Immature natural killer cell (primary cell): Measurements from ENCODE around the gene ABCC1. TPM values are rescaled to one million over a fixed set of nuclear protein-coding genes. Genes with fewer than 3 reads are reported as not detected.
A peak's percentile ranks its signal among the peaks of the same experiment; 100 is the strongest.
"Not testable (repeated sequence)": the region's sequence is repeated elsewhere in the genome, so short reads cannot be mapped to it uniquely, and the experiment has no call there.

Source experiments
- DNase-seq, 3 donors: peaks; one replicate each; pipeline ENCODE4 v3.0.0; 2022; ENCODE audit warnings: mixed read lengths in 1 of 3
- H3K27ac Mint-ChIP-seq, 6 donors: one replicate each; pipeline ENCODE4 v1.8.0; 2020; ENCODE audit warnings: mixed read lengths in 6 of 6, mild to moderate bottlenecking in 5 of 6, inconsistent platforms in 4 of 6, moderate library complexity in 3 of 6
- H3K27me3 Mint-ChIP-seq, 3 donors: one replicate each; pipeline ENCODE4 v1.8.0; 2020 to 2021; ENCODE audit warnings: low read depth in 3 of 3, mild to moderate bottlenecking in 3 of 3, mixed read lengths in 3 of 3, moderate library complexity in 3 of 3, inconsistent platforms in 1 of 3
- H3K36me3 Mint-ChIP-seq, 3 donors: one replicate each; pipeline ENCODE4 v1.8.0; 2020; ENCODE audit warnings: mixed read lengths in 3 of 3, inconsistent platforms in 2 of 3, mild to moderate bottlenecking in 2 of 3
- H3K4me1 Mint-ChIP-seq, 2 donors: one replicate each; pipeline ENCODE4 v1.8.0; 2020; ENCODE audit warnings: inconsistent platforms in 2 of 2, mild to moderate bottlenecking in 2 of 2, mixed read lengths in 2 of 2, moderate library complexity in 1 of 2
- H3K4me3 Mint-ChIP-seq, 5 donors: one replicate each; pipeline ENCODE4 v1.8.0; 2020; ENCODE audit warnings: mild to moderate bottlenecking in 5 of 5, mixed read lengths in 5 of 5, inconsistent platforms in 3 of 5, moderate library complexity in 3 of 5
- H3K9me3 Mint-ChIP-seq, 6 donors: one replicate each; pipeline ENCODE4 v1.8.0; 2020; ENCODE audit warnings: mild to moderate bottlenecking in 6 of 6, mixed read lengths in 6 of 6, inconsistent platforms in 4 of 6, moderate library complexity in 3 of 6
- polyA plus RNA-seq, 3 donors: library from polyadenylated mRNA; unstranded; fragments of 300-500 nt; fragmentation: Illumina TruSeq; gene quantifications; one replicate each; pipeline ENCODE4 v1.2.3, GENCODE V29; 2021

The ABCC1 gene
- polyA plus RNA-seq, 3 donors from 2014 or later = 2.3 to 3.6 (median 2.3) TPM

DNA sequence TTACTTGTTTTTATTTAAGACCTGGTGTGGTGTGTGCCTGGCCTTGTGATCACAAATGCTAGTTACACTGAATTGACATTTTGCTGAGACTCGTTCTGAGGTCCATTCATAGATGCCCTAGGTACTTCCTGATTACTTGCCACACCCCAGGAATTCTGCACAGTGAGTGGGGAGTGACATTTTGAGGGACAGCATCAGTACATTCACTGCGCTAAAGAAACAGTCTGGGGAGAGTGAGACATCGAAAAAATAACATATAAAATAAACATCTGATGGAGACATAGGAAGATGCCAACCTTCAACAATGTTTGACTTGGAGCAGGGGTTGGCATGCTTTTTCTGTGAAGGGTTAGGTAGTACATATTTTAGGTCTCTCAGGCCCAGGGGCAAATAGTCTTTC is 30.4 kb downstream of the ABCC1 start:
- Mint-ChIP-seq H3K27ac (no peak overlapping the region), H3K36me3 (peaks cover 28 to 29% (median 29%) of the 10 kb centered on the region in 3 donors), H3K4me1 (peaks cover 4 to 5% of the 10 kb centered on the region in 2 donors), H3K9me3 (peaks cover 6 to 23% (median 17%) of the 10 kb centered on the region in 6 donors), H3K4me3 (no peak overlapping the region), H3K27me3 (peaks cover 0 to 2% (median 1%) of the 10 kb centered on the region in 3 donors)
- DNase-seq = no peak

DNA sequence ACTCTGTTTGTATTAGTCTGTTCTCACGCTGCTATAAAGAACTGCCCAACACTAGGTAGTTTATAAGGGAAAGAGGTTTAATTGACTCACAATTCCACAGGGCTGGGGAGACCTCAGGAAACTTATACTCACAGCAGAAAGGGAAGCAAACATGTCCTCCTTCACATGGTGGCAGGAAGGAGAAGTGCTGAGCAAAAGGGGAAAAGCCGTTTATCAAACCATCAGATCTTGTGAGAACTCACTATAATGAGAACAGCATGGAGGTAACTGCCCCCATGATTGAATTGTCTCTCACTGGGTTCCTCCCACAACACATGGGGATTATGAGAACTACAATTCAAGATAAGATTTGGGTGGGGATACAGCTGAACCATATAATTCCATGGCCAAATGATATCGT is 30.9 kb downstream of the ABCC1 start:
- H3K4me1 Mint-ChIP-seq = peaks cover 4 to 5% of the 10 kb centered on the region in 2 donors
- H3K27ac Mint-ChIP-seq = no peak overlapping the region
- peaks cover 26 to 29% (median 29%) of the 10 kb centered on the region in 3 donors for H3K36me3 Mint-ChIP-seq
- H3K27me3 Mint-ChIP-seq = peaks cover 0 to 2% (median 1%) of the 10 kb centered on the region in 3 donors
- no peak for DNase-seq
- no peak overlapping the region for H3K4me3 Mint-ChIP-seq
- H3K9me3 Mint-ChIP-seq = peaks cover 6 to 23% (median 17%) of the 10 kb centered on the region in 6 donors

DNA sequence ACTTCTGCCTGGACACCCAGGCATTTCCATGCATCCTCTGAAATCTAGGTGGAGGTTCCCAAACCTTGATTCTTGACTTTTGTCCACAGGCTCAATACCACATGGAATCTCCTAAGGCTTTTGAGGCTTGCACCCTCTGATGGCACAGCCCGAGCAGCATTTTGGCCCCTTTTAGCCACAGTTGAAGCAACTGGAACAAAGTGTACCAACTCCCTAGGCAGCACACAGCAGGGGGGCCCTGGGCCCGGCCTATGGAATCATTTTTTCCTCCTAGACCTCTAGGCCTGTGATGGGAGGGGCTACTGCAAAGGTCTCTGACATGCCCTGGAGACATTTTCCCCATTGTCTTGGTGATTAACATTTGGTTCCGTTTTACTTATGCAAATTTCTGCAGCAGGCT is 32.0 kb downstream of the ABCC1 start:
- Mint-ChIP-seq H3K4me3 (no peak overlapping the region), H3K36me3 (peaks cover 26 to 29% (median 29%) of the 10 kb centered on the region in 3 donors)

DNA sequence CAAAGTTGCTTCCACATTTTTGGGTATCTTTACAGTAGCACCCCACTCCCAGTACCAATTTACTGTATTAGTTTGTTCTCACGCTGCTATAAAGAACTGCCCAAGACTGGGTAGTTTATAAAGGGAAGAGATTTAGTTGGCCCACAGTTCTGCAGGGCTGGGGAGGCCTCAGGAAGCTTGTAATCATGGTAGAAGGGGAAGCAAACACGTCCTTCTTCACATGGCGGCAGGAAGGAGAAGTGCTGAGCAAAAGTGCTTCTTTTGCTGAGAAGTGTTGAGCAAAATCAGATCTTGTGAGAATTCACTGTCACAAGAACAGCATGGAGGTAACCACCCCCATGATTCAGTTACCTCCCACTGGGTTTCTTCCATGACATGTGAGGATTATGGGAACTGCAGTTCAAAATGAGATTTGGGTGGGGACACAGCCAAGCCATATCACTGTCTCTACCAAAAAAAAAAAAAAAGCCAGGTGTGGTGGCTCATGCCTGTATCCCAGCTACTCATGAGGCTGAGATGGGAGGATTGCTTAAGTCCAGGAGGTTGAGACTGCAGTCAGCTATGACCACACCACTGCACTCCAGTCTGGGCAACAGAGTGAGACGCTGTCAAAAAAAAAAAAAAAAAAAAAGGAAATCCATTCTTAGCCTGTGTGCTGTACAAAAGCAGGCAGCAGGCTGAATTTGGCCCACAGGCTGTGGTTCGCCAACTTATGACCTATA is 32.9 kb downstream of the ABCC1 start:
- H3K4me1 Mint-ChIP-seq, H3K27me3 Mint-ChIP-seq, DNase-seq, H3K4me3 Mint-ChIP-seq, H3K27ac Mint-ChIP-seq: not testable (repeated sequence)
- peaks cover 26 to 29% (median 29%) of the 10 kb centered on the region in 3 donors for H3K36me3 Mint-ChIP-seq
- H3K9me3 Mint-ChIP-seq = peaks cover 6 to 23% (median 17%) of the 10 kb centered on the region in 6 donors

More for the DNA sequence above, 32.0 kb downstream of the ABCC1 start:
- Mint-ChIP-seq H3K27me3 (peaks cover 0 to 2% (median 1%) of the 10 kb centered on the region in 3 donors), H3K27ac (no peak overlapping the region), H3K9me3 (peaks cover 6 to 23% (median 17%) of the 10 kb centered on the region in 6 donors), H3K4me1 (peaks cover 4 to 5% of the 10 kb centered on the region in 2 donors)
- DNase-seq = no peak

DNA sequence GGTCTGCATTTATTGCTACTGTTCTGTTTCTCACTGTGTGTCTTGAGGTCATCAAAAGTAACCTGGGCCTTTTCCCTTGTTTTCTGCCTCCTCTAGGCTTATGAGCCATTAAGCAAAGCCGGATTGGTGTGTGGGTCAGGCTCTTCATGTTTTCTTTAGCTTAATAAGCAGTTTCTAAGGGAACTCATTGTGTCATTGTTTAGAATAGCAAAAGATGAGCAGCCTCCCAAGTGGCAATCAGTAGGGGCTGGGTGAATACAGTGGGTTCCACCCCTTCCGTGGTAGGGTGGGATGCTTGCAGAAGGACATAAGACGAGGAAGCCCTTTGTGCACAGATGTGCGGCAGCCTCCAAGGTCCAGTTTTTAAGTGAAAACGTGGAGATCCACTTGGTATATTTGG is 34.5 kb downstream of the ABCC1 start:
- no peak overlapping the region for H3K27ac Mint-ChIP-seq
- peaks cover 6 to 23% (median 16%) of the 10 kb centered on the region in 6 donors for H3K9me3 Mint-ChIP-seq
- peaks cover 15 to 26% (median 19%) of the 10 kb centered on the region in 3 donors for H3K36me3 Mint-ChIP-seq
- H3K4me1 Mint-ChIP-seq = peaks cover 10 to 12% of the 10 kb centered on the region in 2 donors
- H3K4me3 Mint-ChIP-seq = no peak overlapping the region
- DNase-seq = no peak
- no peaks in the 10 kb centered on the region for H3K27me3 Mint-ChIP-seq

DNA sequence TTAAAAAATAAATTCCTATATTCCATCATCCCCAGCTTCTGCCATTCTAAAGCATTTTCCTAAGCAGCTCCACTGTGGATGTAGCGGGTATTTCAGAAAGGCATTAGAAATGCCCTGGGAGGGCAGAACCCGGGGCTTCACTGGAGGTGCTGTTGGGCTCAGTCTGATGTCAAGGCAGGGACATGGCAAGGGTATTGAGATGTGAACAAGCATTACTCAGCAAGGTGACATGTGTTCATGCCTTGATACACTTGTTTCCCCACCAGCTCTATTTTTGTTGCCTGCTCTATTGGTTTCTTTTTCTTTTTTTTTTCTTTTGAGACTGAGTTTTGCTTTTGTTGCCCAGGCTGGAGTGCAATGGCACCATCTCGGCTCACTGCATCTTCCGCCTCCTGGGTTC is 35.7 kb downstream of the ABCC1 start:
- no peak for DNase-seq
- Mint-ChIP-seq H3K36me3 (peaks cover 13 to 17% (median 14%) of the 10 kb centered on the region in 3 donors), H3K9me3 (peaks cover 6 to 18% (median 15%) of the 10 kb centered on the region in 6 donors), H3K4me3 (no peak overlapping the region), H3K4me1 (peaks cover 12 to 17% of the 10 kb centered on the region in 2 donors), H3K27me3 (no peaks in the 10 kb centered on the region), H3K27ac (no peak overlapping the region)

DNA sequence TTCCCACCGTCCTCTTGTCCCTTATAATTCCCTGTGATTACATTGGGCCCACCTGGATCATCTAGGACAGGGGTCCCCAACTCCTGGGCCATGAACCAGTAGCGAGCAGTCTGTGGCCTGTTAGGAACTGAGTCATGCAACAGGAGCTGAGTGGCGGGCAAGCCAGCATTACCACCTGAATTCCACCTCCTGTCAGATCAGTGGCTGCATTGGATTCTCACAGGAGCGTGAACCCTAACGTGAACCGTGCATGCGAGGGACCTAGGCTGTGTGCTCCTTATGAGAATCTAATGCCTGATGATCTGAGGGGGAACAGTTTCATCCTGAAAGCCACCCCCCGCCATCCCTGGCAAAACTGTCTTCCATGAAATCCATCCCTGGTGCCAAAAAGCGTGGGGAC is 36.8 kb downstream of the ABCC1 start:
- Mint-ChIP-seq H3K27ac (no peak overlapping the region), H3K9me3 (peaks cover 5 to 11% (median 9%) of the 10 kb centered on the region in 6 donors), H3K27me3 (no peaks in the 10 kb centered on the region), H3K4me1 (peaks cover 12 to 17% of the 10 kb centered on the region in 2 donors), H3K4me3 (no peak overlapping the region), H3K36me3 (peaks cover 8 to 13% (median 10%) of the 10 kb centered on the region in 3 donors)
- DNase-seq = no peak

DNA sequence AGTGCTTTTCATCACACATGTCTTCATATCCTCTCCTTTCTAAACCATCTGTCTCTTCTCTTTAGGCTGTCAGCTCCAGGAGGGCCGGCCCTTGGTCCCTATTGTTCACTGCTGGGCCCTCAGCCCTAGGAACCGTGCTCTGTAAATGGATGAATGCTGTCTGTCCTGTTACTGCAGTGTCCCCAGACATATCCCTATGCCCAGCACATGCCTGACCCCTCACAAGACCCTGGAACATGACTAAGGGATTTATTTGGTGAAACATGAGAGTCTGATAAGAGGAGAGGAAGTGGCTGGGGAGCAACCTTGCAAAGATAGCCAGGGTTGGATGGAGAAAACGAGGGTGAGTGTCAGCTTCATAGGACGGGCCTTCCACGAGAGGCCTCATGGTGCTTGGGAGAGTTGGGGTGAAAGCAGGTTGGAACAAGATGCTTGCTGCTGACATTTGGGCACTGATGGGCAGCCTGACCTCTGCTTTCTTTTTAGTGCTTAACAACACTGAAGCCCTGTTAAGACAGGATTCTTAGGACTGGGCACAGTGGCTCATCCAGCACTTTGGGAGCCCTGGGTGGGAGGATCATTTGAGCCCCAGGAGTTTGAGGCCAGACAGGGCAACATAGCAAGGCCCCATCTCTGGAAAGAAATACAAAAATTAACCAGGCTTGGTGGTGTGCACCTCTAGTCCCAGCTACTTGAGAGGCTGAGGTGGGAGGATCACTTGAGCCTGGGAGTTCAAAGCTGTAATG is 39.0 kb downstream of the ABCC1 start:
- peaks cover 0 to 3% (median 0%) of the 10 kb centered on the region in 3 donors for H3K36me3 Mint-ChIP-seq
- peak overlapping the region in 2 of 6 donors; percentile 0 to 55 for H3K27ac Mint-ChIP-seq
- no peaks in the 10 kb centered on the region for H3K9me3 Mint-ChIP-seq
- no peaks in the 10 kb centered on the region for H3K27me3 Mint-ChIP-seq
- peaks cover 12 to 17% of the 10 kb centered on the region in 2 donors for H3K4me1 Mint-ChIP-seq
- no peak for DNase-seq
- H3K4me3 Mint-ChIP-seq = no peak overlapping the region

DNA sequence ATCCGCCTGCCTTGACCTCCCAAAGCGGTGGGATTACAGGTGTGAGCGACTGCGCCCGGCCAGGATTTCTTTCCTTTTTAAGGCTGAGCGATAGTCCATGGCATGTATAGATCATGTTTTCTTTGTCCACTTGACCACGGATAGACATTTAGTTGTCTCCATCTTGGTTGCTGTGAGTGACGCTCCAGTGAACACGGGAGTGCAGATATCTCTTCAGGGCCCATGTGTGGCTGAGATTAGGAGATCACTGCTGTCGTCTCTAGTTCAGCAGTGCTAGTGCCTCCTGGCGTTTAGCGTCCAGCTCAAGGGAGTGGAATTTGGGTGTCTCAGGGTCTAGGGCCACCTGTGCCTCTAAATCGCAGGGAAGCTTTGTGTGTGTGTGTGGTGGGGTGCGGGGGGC is 41.5 kb downstream of the ABCC1 start:
- H3K27ac Mint-ChIP-seq = no peak overlapping the region
- H3K4me3 Mint-ChIP-seq = no peak overlapping the region
- H3K36me3 Mint-ChIP-seq = no peaks in the 10 kb centered on the region
- H3K27me3 Mint-ChIP-seq = no peaks in the 10 kb centered on the region
- H3K4me1 Mint-ChIP-seq = peaks cover 6 to 17% of the 10 kb centered on the region in 2 donors
- DNase-seq = no peak
- no peaks in the 10 kb centered on the region for H3K9me3 Mint-ChIP-seq

DNA sequence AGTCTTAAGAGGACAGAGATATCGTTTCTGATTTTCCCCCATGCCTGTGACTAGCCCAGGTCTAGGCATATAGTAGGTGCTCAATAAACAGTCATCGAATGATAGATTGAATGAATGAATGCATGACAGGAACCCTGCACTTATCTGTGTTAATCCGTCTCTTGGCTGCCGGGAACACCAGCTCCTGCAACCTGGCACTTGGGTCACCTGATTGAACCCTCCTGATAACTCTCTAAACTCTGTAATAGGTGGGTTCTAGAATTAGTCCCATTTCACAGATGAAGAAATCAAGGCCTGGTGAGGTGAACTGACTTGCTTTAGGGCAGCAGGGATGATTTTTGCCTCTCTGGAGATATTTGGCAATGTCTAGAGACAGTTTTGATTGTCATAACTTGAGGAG is 43.7 kb downstream of the ABCC1 start:
- Mint-ChIP-seq H3K4me1 (peaks cover 8 to 15% of the 10 kb centered on the region in 2 donors), H3K27me3 (no peaks in the 10 kb centered on the region), H3K4me3 (no peak overlapping the region), H3K36me3 (no peaks in the 10 kb centered on the region), H3K9me3 (no peaks in the 10 kb centered on the region), H3K27ac (no peak overlapping the region)
- DNase-seq = no peak

DNA sequence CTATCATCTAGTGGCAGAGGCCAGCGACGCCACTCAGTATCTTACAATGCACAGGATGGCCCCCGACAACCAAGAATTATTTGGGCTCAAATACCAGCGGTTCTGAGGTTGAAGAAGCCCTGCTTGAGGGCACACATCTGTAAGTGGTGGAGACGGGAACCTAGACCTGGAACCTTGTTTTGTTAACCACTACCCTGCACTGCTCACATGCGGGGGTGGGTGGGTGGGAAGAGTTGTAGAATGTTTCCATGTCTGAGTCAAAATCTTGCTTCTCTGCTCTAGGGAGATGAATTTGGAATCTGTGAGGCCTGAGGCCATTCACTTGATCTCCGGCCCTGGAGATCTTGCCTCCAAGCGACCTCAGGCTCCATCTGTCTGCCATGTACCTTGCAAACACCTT is 44.1 kb downstream of the ABCC1 start:
- no peak for DNase-seq
- Mint-ChIP-seq H3K4me3 (no peak overlapping the region), H3K36me3 (no peaks in the 10 kb centered on the region), H3K4me1 (peaks cover 8 to 16% of the 10 kb centered on the region in 2 donors), H3K9me3 (no peaks in the 10 kb centered on the region), H3K27me3 (no peaks in the 10 kb centered on the region), H3K27ac (no peak overlapping the region)

DNA sequence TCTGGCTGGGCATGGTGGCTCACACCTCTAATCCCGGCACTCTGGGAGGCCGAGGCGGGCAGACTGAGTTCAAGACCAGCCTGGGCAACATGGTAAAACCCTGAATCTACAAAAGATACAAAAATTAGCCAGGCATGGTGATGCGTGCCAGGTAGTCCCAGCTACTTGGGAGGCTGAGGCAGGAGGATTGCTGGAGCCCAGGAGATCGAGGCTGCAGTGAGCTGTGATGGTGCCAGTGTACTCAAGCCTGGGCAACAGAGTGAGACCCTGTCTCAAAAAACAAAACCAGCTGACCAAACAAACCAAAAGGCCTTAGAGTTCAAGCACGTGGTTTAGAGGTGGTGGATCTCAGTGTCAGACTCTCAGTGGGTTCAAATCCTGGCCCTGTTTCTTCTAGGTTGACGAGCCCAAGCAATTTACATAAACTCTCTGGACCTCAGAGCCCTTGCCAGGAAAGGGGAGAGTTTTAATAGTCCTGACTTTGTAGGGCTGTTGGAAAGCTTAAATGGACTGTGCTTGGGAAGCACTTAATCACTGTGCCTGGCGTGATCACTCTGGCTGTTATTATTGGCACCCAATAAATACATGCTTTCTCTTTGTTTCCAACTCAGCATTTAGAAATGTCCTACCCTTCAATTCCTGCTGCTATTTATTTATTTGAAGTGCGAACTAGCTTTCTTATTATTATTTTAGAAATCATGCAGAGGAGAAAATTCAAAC is 44.7 kb downstream of the ABCC1 start:
- Mint-ChIP-seq H3K9me3 (no peaks in the 10 kb centered on the region), H3K4me1 (peaks cover 11 to 18% of the 10 kb centered on the region in 2 donors), H3K4me3 (no peak overlapping the region), H3K36me3 (no peaks in the 10 kb centered on the region), H3K27ac (no peak overlapping the region), H3K27me3 (no peaks in the 10 kb centered on the region)
- DNase-seq = no peak

DNA sequence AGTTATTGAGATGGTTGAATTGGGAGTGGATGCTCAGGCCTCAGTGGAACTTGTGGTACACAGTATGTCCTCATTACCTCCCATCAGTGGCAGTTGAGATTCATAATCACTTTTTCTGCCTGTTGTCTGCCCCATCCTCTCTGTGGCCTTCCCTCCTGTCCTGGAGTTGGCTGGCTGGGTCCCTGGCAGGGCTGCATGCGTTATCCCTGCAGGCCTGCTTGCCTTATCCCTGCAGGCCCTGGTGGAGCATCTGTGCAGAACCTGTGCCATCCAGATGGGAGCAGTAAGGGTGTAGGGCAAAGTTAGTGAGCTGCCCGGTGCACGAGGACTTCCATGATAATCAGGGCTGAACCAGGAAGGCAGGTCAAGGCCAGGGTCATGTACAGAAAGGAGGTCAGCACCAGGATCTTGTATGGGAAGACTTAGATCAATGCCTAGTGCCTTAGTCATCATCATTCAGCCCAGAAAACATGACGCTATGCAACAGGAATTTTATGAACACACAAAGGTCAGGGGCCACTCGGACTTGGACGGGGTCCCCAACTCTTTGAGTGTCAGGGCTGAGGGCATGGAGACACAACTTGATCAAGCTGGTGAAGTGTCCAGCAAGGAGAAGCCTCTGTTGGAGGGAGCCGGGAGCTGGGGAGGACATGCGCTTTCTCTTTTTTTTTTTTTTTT is 47.2 kb downstream of the ABCC1 start:
- Mint-ChIP-seq H3K27ac (peak overlapping the region in 2 of 6 donors; percentile 45 to 57), H3K36me3 (no peaks in the 10 kb centered on the region), H3K27me3 (peaks cover 0 to 2% (median 0%) of the 10 kb centered on the region in 3 donors), H3K4me3 (no peak overlapping the region), H3K9me3 (no peaks in the 10 kb centered on the region), H3K4me1 (peaks cover 10 to 11% of the 10 kb centered on the region in 2 donors)
- DNase-seq = no peak
